ENCODE data around the gene MRPS21.
"Not testable (repeated sequence)": the region's sequence is repeated elsewhere in the genome, so short reads cannot be mapped to it uniquely, and the experiment has no call there.

MRPS21 gene

GRCh38 chr1:150281758-150282557 lies 11.7 kb upstream of the MRPS21 start, which contains the start of gene CIART:
Gene CIART (plus strand): TSS chr1:150282554. CDS start chr1:150283268, 714 bp downstream.
- DNase-seq: peak; percentile 99

- no peak for DNase-seq
Observed at GRCh38 chr1:150282558-150282958, 11.1 kb upstream of the MRPS21 start.

- DNase-seq: no peak
Observed at GRCh38 chr1:150283260-150283659, 10.4 kb upstream of the MRPS21 start.

- no peak for DNase-seq
Observed at GRCh38 chr1:150288382-150288781, 5.3 kb upstream of the MRPS21 start.

- DNase-seq: no peak
Observed at GRCh38 chr1:150288822-150289221, 4.8 kb upstream of the MRPS21 start.

- no peak for DNase-seq
Observed at GRCh38 chr1:150295476-150295875, 1.8 kb downstream of the MRPS21 start.

- DNase-seq: no peak
Observed at GRCh38 chr1:150299716-150300115, 6.1 kb downstream of the MRPS21 start.

- no peak for DNase-seq
Observed at GRCh38 chr1:150302338-150302737, 8.7 kb downstream of the MRPS21 start.

- no peak for DNase-seq
Observed at GRCh38 chr1:150302902-150303301, 9.2 kb downstream of the MRPS21 start.

- DNase-seq: not testable (repeated sequence)
Observed at GRCh38 chr1:150308585-150308984, 14.9 kb downstream of the MRPS21 start.

- DNase-seq: peak; percentile 75
Observed at GRCh38 chr1:150309758-150310508, 16.3 kb downstream of the MRPS21 start.

- DNase-seq: no peak
Observed at GRCh38 chr1:150311762-150312161, 18.1 kb downstream of the MRPS21 start.

- DNase-seq: not testable (repeated sequence)
Observed at GRCh38 chr1:150314691-150315090, 21.0 kb downstream of the MRPS21 start.

GRCh38 chr1:150320667-150320978 lies 27.0 kb downstream of the MRPS21 start:
- DNase-seq: no peak

- no peak for DNase-seq
Observed at GRCh38 chr1:150321826-150322166, 28.1 kb downstream of the MRPS21 start.

GRCh38 chr1:150322310-150322709 lies 28.6 kb downstream of the MRPS21 start:
- no peak for DNase-seq

- DNase-seq: no peak
Observed at GRCh38 chr1:150332651-150333290, 39.1 kb downstream of the MRPS21 start.

GRCh38 chr1:150346316-150346715 lies 52.7 kb downstream of the MRPS21 start:
- no peak for DNase-seq

GRCh38 chr1:150352866-150353265 lies 59.2 kb downstream of the MRPS21 start:
- DNase-seq: no peak
